ENCODE measurements around the gene DDX25.
"Not testable (repeated sequence)": the region's sequence is repeated elsewhere in the genome, so short reads cannot be mapped to it uniquely, and the experiment has no call there.

Gene DDX25

GRCh38 chr11:125903711-125904659 lies at the start of gene DDX25:
DDX25 (plus strand) TSS chr11:125904508; CDS start chr11:125904518, 10 bp downstream.
- no peak for DNase-seq (ENCODE audit: low read depth, low spot score)

- DNase-seq (ENCODE audit: low read depth, low spot score): not testable (repeated sequence)
Measured at GRCh38 chr11:125857670-125858069, 46.6 kb upstream of the DDX25 start.

- DNase-seq (ENCODE audit: low read depth, low spot score): not testable (repeated sequence)
Measured at GRCh38 chr11:125862786-125863185, 41.5 kb upstream of the DDX25 start.

- not testable (repeated sequence) for DNase-seq (ENCODE audit: low read depth, low spot score)
Measured at GRCh38 chr11:125865354-125865753, 39.0 kb upstream of the DDX25 start.

- DNase-seq (ENCODE audit: low read depth, low spot score): no peak
Measured at GRCh38 chr11:125869521-125869920, 34.8 kb upstream of the DDX25 start.

- no peak for DNase-seq (ENCODE audit: low read depth, low spot score)
Measured at GRCh38 chr11:125871391-125872137, 32.7 kb upstream of the DDX25 start.

GRCh38 chr11:125872138-125872491 lies 32.2 kb upstream of the DDX25 start:
- DNase-seq (ENCODE audit: low read depth, low spot score): no peak

- no peak for DNase-seq (ENCODE audit: low read depth, low spot score)
Measured at GRCh38 chr11:125873881-125874555, 30.3 kb upstream of the DDX25 start.

- DNase-seq (ENCODE audit: low read depth, low spot score): no peak
Measured at GRCh38 chr11:125874556-125875124, 29.7 kb upstream of the DDX25 start.

GRCh38 chr11:125881291-125881690 lies 23.0 kb upstream of the DDX25 start:
- no peak for DNase-seq (ENCODE audit: low read depth, low spot score)

- no peak for DNase-seq (ENCODE audit: low read depth, low spot score)
Measured at GRCh38 chr11:125883375-125883774, 20.9 kb upstream of the DDX25 start.

- no peak for DNase-seq (ENCODE audit: low read depth, low spot score)
Measured at GRCh38 chr11:125886997-125887372, 17.3 kb upstream of the DDX25 start.

- peak; percentile 89 for DNase-seq (ENCODE audit: low read depth, low spot score)
Measured at GRCh38 chr11:125887373-125888324, 16.7 kb upstream of the DDX25 start, which contains the start of gene HYLS1. HYLS1 (plus strand) TSS chr11:125887668; CDS start chr11:125899369, 11,701 bp downstream.

- DNase-seq (ENCODE audit: low read depth, low spot score): no peak
Measured at GRCh38 chr11:125890447-125891100, 13.7 kb upstream of the DDX25 start.

- DNase-seq (ENCODE audit: low read depth, low spot score): no peak
Measured at GRCh38 chr11:125892071-125892470, 12.2 kb upstream of the DDX25 start.

GRCh38 chr11:125892994-125893393 lies 11.3 kb upstream of the DDX25 start:
- DNase-seq (ENCODE audit: low read depth, low spot score): no peak

GRCh38 chr11:125901872-125902271 lies 2.4 kb upstream of the DDX25 start:
- DNase-seq (ENCODE audit: low read depth, low spot score): no peak

GRCh38 chr11:125902277-125902926 lies 1.9 kb upstream of the DDX25 start:
- DNase-seq (ENCODE audit: low read depth, low spot score): no peak

GRCh38 chr11:125902927-125903710 lies 1.2 kb upstream of the DDX25 start, which contains the start of gene PUS3:
PUS3 (minus strand) TSS chr11:125903206; CDS start chr11:125896284, 6,922 bp downstream.
- peak; percentile 82 for DNase-seq (ENCODE audit: low read depth, low spot score)
